ENCODE results near the gene DIMT1.

DIMT1 gene

DNA sequence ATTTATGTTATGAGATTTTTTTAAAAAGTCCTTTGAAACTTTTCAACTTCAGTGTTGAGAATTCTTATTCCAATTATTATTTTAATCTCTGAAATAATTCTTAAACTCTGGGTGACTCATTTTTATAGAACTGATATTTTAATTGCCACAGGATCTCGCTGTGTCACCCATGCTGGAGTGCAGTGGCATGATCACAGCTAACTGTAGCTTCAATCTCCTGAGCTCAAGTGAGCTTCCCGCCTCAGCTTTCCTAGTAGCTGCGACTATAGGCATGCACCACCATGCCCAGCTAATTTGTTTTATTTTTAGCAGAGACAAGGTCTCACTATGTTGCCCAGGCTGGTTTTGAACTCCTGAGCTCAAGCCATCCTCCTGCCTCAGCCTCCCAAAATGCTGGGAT, 41.0 kb downstream of the DIMT1 start:
- TF ChIP-seq, protein P1, sequence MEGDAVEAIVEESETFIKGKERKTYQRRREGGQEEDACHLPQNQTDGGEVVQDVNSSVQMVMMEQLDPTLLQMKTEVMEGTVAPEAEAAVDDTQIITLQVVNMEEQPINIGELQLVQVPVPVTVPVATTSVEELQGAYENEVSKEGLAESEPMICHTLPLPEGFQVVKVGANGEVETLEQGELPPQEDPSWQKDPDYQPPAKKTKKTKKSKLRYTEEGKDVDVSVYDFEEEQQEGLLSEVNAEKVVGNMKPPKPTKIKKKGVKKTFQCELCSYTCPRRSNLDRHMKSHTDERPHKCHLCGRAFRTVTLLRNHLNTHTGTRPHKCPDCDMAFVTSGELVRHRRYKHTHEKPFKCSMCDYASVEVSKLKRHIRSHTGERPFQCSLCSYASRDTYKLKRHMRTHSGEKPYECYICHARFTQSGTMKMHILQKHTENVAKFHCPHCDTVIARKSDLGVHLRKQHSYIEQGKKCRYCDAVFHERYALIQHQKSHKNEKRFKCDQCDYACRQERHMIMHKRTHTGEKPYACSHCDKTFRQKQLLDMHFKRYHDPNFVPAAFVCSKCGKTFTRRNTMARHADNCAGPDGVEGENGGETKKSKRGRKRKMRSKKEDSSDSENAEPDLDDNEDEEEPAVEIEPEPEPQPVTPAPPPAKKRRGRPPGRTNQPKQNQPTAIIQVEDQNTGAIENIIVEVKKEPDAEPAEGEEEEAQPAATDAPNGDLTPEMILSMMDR (IDR thresholded peaks at IDR 0.05) = no peak

DNA sequence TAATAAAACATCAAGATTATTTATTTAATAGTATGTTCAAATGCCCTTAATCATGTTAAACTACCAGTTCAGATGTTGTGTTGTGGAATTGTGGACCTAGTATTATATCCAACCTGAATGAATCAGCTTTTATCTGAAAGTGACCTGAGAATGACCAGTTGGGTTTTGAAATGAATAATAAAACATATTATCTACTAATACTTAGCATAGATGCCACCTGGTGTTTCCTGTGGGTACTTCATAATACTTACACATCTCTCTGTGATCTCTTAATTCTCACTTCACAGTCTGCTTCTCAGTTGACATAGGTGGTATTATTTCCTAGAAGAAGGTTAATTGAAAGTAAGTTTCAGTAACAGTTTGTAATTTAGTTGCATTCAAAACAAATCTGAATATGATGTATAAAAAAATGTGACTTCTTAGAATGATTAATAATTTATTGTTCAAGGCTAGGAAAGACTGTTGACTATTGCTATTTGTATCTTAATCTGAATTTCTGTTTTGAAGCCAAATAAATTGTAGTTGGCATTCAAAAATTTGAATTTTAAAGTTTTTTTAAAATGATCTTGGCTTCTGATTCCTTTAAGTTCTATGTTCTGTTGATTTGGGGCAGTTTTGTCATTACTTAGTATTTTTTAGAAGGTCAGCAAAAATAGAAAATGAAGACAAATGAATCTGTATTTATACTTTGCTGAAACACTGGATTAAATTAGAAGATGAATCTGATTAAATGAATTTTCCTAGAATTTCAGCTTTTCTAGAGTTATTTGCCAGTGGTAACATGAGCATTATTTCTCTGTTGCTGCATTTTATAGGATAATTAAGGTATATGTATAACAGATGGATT, 49.5 kb downstream of the DIMT1 start:
- TF ChIP-seq, protein P1 (IDR thresholded peaks at IDR 0.05) = peak; percentile 72

DNA sequence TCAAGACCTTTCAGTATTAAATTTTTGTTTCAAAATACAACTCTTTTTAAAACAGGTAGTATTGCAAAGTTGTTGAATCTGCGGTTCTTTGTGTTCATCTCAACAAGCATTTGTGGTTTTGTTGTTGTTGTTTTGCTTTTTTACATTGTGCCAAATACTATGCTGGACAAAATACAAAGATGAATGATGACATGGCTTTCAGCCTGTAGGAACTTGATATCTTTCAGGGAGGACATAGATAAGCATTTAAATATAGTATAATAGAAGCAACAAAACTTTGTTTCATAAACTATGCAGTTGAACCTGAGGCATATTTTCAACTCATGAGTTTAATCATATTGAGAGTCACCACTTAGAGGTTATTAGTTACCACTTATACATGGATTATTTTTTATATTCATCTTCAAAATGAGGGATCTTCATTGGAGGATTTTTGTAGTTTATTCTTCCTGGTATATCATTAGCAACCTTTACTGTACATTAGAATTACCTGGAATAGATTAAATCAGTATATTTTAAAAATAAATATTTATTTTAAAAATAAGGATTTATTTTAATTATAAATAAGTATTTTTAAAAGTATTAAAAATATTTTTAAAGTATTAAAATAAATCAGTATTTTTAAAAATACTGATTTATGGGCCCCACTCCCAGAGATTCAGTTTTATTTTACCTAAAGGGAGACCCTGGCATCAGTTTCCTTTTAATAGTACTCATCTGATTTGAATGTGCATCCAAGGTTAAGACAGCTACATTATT, 54.8 kb downstream of the DIMT1 start:
- TF ChIP-seq, protein P1 (IDR thresholded peaks at IDR 0.05) = no peak

DNA sequence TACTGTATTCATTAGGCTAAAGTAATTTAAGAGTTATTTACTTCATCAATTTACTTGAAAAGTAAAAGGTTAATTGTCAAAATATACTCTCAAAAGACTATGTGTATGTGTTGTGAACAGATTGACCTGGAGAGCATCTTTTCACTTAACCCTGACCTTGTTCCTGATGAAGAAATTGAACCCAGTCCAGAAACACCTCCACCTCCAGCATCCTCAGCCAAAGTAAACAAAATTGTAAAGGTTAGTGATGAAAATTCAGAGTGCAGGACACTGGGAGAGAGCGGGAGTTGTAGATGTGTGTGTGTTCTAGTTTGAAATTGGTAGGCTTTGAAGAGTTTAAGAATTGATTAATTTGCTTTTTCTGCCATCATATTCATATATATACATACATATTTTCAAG, 55.8 kb downstream of the DIMT1 start:
- TF ChIP-seq, protein P1 (IDR thresholded peaks at IDR 0.05) = no peak

DNA sequence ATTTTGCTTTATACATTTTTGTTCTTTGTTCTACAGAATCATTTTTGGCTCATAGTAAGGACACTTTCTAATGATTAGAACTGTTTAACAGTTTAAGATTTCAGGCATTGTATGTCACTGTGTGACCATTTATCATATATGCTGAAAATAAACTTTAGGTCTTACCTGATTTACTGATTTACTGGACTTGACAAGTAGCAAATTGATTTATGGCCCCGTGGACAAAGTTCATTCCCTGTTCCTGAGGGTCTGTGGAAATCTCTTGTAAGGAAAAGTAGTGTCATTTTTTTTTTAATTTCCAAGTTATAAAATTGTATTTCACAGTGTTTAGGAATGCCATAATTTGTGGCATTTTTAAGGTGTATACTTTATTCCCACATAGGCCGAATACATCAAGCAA, 57.0 kb downstream of the DIMT1 start:
- TF ChIP-seq, protein P1 (IDR thresholded peaks at IDR 0.05) = no peak

DNA sequence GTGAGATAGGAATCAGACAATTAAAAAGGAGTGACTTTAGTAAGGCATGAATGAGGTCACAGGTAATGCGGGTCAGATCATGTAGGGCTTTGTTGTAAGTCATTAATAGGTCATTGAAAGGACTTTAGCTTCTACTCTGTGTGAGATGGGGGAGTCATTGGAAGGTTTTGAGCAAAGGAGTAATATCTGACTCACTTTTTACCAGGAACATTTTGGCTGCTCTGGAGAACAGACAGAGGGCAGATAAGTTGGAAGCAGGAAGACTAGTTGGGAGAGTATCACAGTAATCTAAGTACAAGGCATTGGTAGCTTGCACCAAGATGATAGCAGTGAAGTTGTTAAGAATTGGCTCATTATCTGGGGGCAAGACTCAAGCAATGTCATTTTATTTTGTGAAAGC, 60.3 kb downstream of the DIMT1 start:
- TF ChIP-seq, protein P1 (IDR thresholded peaks at IDR 0.05) = no peak

DNA sequence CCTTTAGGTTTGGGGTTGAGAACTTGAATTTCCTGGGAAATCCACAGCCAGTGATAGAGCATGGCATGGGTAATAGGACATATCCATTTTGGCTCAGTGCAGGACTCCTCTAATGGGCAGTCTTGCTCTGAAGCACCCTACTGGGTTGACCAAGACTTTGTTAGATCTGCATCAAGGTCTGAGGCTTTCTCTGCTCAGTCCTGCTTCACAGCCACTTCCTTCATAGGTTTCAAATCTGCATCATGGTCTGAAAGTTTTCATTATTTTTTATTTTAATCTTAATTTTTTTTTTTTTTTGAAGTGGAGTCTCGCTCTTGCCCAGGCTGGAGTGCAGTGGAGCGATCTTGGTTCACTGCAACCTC, 61.2 kb downstream of the DIMT1 start:
- TF ChIP-seq, protein P1 (IDR thresholded peaks at IDR 0.05) = no peak

All from LNCAP (cell line).